ELF-1 (cell line): ENCODE results near the gene LPIN3.

Experiments
- DNase-seq: peaks from one replicate; pipeline ENCODE4 v3.0.0-alpha.2; 2016; ENCODE audit warnings: low read depth, low spot score

LPIN3 gene

DNA sequence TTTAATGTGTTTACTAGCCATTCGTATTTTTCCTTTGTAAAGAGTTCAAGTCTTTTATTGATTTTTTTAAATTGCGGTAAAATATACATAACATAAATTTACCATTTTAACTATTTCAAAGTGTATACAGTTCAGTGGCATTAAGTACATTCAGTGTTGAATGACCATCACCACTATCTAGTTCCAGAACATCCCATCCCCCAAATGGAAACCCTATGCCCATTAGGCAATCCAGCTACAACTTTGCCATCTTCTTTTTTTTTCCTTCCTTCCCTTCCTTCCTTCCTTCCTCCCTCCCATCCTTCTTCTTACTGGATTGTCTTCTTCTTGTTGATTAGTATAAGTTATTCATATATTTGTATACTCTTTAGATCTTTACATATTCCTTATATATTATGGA lies 8.6 kb downstream of the LPIN3 start:
- no peak for DNase-seq

GRCh38 chr20:41349943-41350342 lies 9.3 kb downstream of the LPIN3 start:
- no peak for DNase-seq

DNA sequence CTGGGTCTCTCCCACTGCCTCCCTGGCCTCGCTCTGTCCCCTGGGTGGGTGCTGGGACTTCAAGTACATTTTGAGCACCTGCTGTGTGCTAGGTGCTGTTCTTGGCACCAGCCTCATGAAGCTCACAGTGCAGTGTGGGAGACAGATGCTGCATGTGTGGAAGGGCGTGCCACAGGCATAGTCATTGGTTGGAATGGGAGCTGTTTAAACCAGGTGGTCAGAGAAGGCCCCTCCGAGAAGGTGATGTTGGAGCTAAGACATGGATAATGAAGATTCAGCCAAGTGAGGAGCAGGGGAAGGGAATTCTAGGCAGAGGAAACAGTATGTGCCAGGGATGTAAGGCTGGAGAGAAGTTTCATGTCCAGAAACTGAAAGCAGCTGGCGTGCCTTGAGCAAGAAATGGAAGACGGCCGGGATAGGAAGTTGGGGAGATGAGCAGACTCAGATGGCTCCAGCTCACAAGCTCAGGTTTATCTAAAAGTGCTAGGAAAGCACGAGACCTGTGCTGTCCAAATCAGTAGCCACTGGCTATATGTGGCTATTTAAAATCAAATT lies 9.9 kb downstream of the LPIN3 start:
- DNase-seq: no peak

- peak; percentile 32 for DNase-seq
Observed at GRCh38 chr20:41352106-41352505, 11.5 kb downstream of the LPIN3 start.

- DNase-seq: no peak
Observed at GRCh38 chr20:41352666-41353065, 12.0 kb downstream of the LPIN3 start.

DNA sequence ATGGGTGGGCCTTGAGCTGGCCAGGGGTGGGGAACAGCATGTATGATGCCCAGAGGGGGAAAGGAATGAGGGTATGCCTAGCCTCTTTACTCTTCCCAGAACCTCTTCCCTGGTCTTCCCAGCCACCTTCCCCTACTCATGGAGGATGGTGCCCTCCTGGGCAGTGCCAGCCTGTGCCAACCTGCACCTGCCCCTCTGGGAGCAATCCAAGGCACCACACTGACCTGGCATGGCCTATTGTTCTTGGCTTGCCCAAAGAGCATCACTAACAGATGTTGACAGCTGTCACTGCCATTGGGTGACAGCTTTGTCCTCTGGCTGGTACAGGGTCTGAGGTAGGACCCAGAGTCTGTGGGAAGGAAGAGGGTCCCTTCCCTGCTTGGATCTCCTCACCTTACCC lies 12.9 kb downstream of the LPIN3 start:
- DNase-seq: no peak

GRCh38 chr20:41355192-41355591 lies 14.6 kb downstream of the LPIN3 start:
- DNase-seq: no peak

- DNase-seq: no peak
Observed at GRCh38 chr20:41355598-41356203, 15.1 kb downstream of the LPIN3 start.

GRCh38 chr20:41356951-41357350 lies 16.3 kb downstream of the LPIN3 start:
- no peak for DNase-seq

GRCh38 chr20:41357424-41358163 lies 17.0 kb downstream of the LPIN3 start:
- DNase-seq: no peak

DNA sequence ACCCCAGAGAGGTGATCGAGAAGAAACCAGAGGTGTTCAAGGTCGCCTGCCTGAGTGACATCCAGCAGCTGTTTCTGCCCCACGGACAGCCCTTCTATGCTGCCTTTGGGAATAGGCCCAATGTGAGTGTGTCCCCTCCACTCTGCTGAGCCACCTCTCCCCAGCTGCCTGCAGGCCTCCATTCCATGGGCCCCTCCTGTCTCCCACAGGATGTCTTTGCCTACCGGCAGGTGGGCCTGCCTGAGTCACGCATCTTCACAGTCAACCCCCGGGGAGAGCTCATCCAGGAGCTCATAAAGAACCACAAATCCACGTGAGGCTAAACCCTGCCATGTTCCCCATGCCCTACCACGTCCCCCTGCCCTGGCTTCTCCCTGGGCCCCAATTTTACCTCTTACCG lies 17.6 kb downstream of the LPIN3 start:
- DNase-seq: no peak

DNA sequence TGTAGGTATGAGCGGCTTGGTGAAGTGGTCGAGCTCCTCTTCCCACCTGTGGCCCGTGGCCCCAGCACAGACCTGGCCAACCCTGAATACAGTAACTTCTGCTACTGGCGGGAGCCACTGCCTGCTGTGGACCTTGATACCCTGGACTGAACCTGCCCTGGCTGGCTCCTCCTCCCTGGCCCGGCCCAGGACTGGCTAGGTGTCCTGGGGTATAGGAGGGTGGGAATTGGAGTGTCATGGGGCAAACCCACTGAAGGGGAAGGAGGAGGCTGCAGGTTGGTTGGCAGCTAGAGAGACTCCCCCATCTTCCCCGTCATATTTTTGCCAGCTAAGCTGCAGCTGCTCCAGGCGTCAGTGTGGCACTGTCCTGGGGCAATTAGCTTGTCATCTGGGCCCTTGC lies 18.1 kb downstream of the LPIN3 start:
- no peak for DNase-seq

GRCh38 chr20:41359541-41360011 lies 19.0 kb downstream of the LPIN3 start:
- DNase-seq: no peak

- DNase-seq: no peak
Observed at GRCh38 chr20:41360831-41361756, 20.5 kb downstream of the LPIN3 start.

GRCh38 chr20:41361757-41362747 lies 21.4 kb downstream of the LPIN3 start:
- DNase-seq: no peak

- DNase-seq: no peak
Observed at GRCh38 chr20:41362748-41363140, 22.1 kb downstream of the LPIN3 start.

DNA sequence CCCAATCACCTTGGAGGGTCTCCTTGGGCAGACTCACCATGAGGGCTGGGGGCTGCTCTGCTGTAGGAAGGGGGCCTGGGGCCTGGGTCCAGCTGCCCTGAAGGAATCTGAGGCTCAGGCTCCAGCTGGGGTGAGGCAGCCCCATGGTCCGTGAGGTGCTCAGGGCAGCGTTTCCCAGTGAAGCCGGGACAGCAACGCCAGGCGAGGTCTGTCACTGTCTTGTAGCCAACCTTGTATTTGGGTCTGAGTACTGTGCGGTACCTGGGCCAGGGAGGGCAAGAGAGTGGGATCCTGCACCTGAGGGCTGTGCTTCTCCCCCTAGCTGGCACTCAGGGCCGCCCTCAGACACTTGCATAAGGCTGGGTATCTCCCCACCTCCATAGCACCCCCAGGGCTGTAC lies 23.0 kb downstream of the LPIN3 start:
- DNase-seq: no peak

GRCh38 chr20:41364236-41364855 lies 23.7 kb downstream of the LPIN3 start:
- no peak for DNase-seq

DNA sequence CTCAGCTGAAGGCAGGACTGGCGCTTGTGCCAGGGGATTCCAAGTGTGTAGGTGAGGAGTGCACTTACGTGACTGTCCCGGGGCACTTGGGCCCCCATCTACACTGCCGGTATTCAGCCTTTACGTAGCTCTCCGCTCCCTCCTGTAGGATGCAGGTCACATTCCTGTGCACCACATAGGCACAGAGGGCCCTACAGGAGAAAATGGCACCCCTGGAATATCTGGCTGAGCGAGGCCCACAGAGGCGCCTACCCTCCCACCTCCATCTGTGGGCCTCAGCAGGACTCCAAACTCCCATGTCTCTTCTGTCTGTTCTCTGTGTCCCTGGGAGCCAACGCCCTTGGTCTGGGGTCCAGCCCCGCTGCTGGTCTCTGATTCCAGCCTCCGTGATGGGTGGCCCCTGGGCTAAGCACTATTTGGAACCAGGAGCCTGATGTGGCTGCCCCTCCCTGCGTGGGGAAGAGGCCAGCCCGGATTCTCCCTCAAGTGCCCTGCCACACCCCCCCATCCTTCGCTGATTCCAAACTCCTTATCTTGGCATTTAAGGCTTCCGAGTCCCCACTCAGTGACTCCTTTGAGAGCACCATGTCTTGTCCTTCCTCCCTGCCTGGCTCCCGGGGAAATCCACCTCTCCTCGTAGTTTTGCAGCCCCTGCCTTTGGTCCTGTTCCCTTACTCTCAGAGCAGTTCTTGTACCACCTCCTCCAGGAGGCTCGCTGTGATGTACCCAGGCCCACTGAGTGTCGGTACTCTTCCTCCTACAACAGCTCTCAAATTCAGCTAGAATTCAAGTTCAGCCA lies 24.5 kb downstream of the LPIN3 start:
- DNase-seq: no peak
